Mucosa of stomach (tissue), 1 donor: ENCODE measurements around the gene ATP1A4.

ENCODE experiments used
- H3K27me3 ChIP-seq: one replicate; pipeline ENCODE4 v1.7.0; 2013; ENCODE audit warnings: mild to moderate bottlenecking, low read length; ENCODE audit not compliant: control insufficient read depth, insufficient read depth
- H3K36me3 ChIP-seq: one replicate; pipeline ENCODE4 v1.7.0; 2013; ENCODE audit warnings: low read length; ENCODE audit not compliant: control insufficient read depth, insufficient read depth
- H3K4me1 ChIP-seq: one replicate; pipeline ENCODE4 v1.7.0; 2013; ENCODE audit warnings: mild to moderate bottlenecking, low read length; ENCODE audit not compliant: control insufficient read depth, insufficient read depth
- H3K4me3 ChIP-seq: one replicate; pipeline ENCODE4 v1.7.0; 2013; ENCODE audit warnings: low read length
- H3K9ac ChIP-seq: one replicate; pipeline ENCODE4 v1.7.0; 2013; ENCODE audit warnings: mild to moderate bottlenecking, low read length, moderate library complexity
- H3K9me3 ChIP-seq: one replicate; pipeline ENCODE4 v1.7.0; 2013; ENCODE audit warnings: mild to moderate bottlenecking, low read length, moderate library complexity; ENCODE audit not compliant: control insufficient read depth
- donor health status: Pancreatic carcinoma.

The ATP1A4 gene

GRCh38 chr1:160188341-160188740 is 36.9 kb downstream of the ATP1A4 start:
- H3K9ac ChIP-seq: no peak overlapping the region
- no peak overlapping the region for H3K4me3 ChIP-seq
- no peaks in the 10 kb centered on the region for H3K36me3 ChIP-seq
- no peaks in the 10 kb centered on the region for H3K27me3 ChIP-seq
- H3K9me3 ChIP-seq: no peaks in the 10 kb centered on the region
- peaks cover 8% of the 10 kb centered on the region for H3K4me1 ChIP-seq

- Histone ChIP-seq H3K36me3 (no peaks in the 10 kb centered on the region), H3K4me1 (peaks cover 12% of the 10 kb centered on the region), H3K4me3 (no peak within 1 kb of the TSS), H3K9ac (no peak within 1 kb of the TSS), H3K9me3 (no peaks in the 10 kb centered on the region), H3K27me3 (no peaks in the 10 kb centered on the region)
Observed at GRCh38 chr1:160189649-160190625, 38.5 kb downstream of the ATP1A4 start, which contains the start of gene CASQ1. Gene CASQ1 (plus strand): TSS chr1:160190575. CDS start chr1:160190752, 177 bp downstream.

- Histone ChIP-seq H3K27me3 (no peaks in the 10 kb centered on the region), H3K9ac (no peak overlapping the region), H3K4me3 (no peak overlapping the region), H3K9me3 (no peaks in the 10 kb centered on the region), H3K4me1 (peaks cover 12% of the 10 kb centered on the region), H3K36me3 (no peaks in the 10 kb centered on the region)
Observed at GRCh38 chr1:160191756-160192155, 40.4 kb downstream of the ATP1A4 start.

- Histone ChIP-seq H3K4me3 (no peak overlapping the region), H3K27me3 (peaks cover under 1% of the 10 kb centered on the region), H3K4me1 (peaks cover 12% of the 10 kb centered on the region), H3K36me3 (no peaks in the 10 kb centered on the region), H3K9ac (no peak overlapping the region), H3K9me3 (no peaks in the 10 kb centered on the region)
Observed at GRCh38 chr1:160192234-160192633, 40.8 kb downstream of the ATP1A4 start.

GRCh38 chr1:160193091-160193819 is 41.9 kb downstream of the ATP1A4 start:
- Histone ChIP-seq H3K4me1 (peaks cover 12% of the 10 kb centered on the region), H3K4me3 (no peak overlapping the region), H3K36me3 (no peaks in the 10 kb centered on the region), H3K9me3 (no peaks in the 10 kb centered on the region), H3K27me3 (peaks cover 3% of the 10 kb centered on the region), H3K9ac (peak overlapping the region; percentile 5)

- no peaks in the 10 kb centered on the region for H3K9me3 ChIP-seq
- peaks cover 12% of the 10 kb centered on the region for H3K4me1 ChIP-seq
- H3K27me3 ChIP-seq: peaks cover 3% of the 10 kb centered on the region
- no peak overlapping the region for H3K4me3 ChIP-seq
- H3K36me3 ChIP-seq: no peaks in the 10 kb centered on the region
- H3K9ac ChIP-seq: no peak overlapping the region
Observed at GRCh38 chr1:160193832-160194736, 42.7 kb downstream of the ATP1A4 start.

- H3K27me3 ChIP-seq: peaks cover 3% of the 10 kb centered on the region
- H3K36me3 ChIP-seq: no peaks in the 10 kb centered on the region
- no peak overlapping the region for H3K4me3 ChIP-seq
- no peaks in the 10 kb centered on the region for H3K9me3 ChIP-seq
- H3K4me1 ChIP-seq: peaks cover 12% of the 10 kb centered on the region
- H3K9ac ChIP-seq: no peak overlapping the region
Observed at GRCh38 chr1:160194737-160195059, 43.3 kb downstream of the ATP1A4 start.

GRCh38 chr1:160196143-160196542 is 44.7 kb downstream of the ATP1A4 start:
- Histone ChIP-seq H3K4me1 (peaks cover 12% of the 10 kb centered on the region), H3K27me3 (peaks cover 3% of the 10 kb centered on the region), H3K36me3 (no peaks in the 10 kb centered on the region), H3K9me3 (no peaks in the 10 kb centered on the region), H3K4me3 (no peak overlapping the region), H3K9ac (no peak overlapping the region)

- Histone ChIP-seq H3K4me1 (peaks cover 12% of the 10 kb centered on the region), H3K4me3 (no peak overlapping the region), H3K36me3 (no peaks in the 10 kb centered on the region), H3K27me3 (peaks cover 3% of the 10 kb centered on the region), H3K9ac (no peak overlapping the region), H3K9me3 (no peaks in the 10 kb centered on the region)
Observed at GRCh38 chr1:160197231-160197630, 45.8 kb downstream of the ATP1A4 start.

GRCh38 chr1:160200786-160201185 is 49.4 kb downstream of the ATP1A4 start:
- Histone ChIP-seq H3K9me3 (no peaks in the 10 kb centered on the region), H3K27me3 (peaks cover 3% of the 10 kb centered on the region), H3K4me3 (no peak overlapping the region), H3K4me1 (peaks cover 12% of the 10 kb centered on the region), H3K9ac (no peak overlapping the region), H3K36me3 (no peaks in the 10 kb centered on the region)

- peaks cover 22% of the 10 kb centered on the region for H3K4me1 ChIP-seq
- no peak overlapping the region for H3K9ac ChIP-seq
- H3K9me3 ChIP-seq: no peaks in the 10 kb centered on the region
- H3K27me3 ChIP-seq: no peaks in the 10 kb centered on the region
- no peak overlapping the region for H3K4me3 ChIP-seq
- no peaks in the 10 kb centered on the region for H3K36me3 ChIP-seq
Observed at GRCh38 chr1:160204526-160205241, 53.3 kb downstream of the ATP1A4 start.
